Measurements from ENCODE around the gene B3GALT5.
"Not testable (repeated sequence)": the region's sequence is repeated elsewhere in the genome, so short reads cannot be mapped to it uniquely, and the experiment has no call there.

Gene B3GALT5

DNA sequence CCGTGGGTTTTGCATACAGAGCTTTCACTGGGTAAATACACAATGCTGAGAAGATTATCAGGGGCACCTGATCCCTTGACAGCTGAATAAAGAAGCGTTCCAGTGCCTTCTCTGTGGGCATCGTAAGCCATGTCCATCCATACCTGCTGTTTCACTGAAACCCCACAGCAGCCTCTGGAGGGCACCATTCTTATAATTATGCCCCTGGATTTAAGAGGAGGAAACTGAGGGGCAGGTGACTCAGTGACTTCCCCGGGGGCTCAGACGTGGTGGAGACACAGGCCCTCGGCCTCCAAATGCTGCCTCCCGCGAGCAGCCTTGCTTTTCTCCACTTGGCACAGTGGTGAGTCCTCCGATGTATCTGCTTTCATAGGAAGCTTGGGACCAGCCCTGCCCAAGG is 56.7 kb downstream of the B3GALT5 start:
- no peak for DNase-seq

DNA sequence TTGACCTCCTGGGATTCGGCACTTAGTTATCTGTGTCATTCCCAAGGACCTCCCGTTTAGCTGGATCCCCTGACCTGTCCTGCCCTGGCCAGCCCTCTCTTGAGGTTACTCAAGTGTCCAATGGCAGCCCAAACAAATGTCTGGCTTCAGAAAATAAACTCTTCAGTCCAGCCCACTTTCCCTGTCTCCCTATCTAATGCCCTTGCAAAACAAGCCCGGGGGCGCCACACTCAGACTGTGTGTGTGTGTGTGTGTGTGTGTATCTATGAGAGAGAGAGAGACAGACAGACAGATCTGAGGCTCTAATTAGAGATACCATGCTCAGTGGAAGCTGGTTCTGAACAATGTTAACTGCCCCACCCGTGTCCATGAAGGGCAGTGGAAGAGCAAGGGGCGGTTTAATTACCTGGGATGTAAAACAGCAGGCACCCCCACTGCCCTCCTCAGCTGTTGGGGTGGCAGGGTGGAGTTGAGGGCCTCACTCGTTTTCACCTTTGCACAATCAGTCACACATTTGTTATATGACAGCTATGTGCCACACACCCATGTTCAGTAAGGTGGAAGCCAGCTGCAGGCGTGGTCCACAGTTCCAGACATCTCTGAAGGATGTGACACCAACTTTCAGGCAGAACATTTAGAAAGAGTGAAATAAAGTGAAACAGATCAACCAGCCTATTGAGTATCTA is 57.4 kb downstream of the B3GALT5 start:
- no peak for DNase-seq

DNA sequence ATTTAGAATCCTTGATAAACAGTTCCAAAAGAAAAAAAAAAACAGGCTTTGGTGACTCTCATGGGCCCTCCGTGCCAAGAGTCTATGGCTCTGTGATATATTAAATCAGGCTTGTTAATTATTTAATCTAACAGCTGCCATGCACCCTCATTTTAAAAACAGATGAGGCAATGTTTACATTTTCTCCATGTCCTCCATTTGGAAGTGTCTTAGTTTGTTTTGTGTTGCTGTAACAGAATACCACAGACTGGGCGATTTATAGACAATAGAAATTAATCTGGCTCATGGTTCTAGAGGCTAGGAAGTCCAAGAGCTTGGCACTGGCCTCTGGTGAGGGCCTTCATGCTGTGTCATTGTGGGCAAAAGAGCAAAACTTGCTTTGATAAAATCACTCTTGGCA is 58.0 kb downstream of the B3GALT5 start:
- no peak for DNase-seq

DNA sequence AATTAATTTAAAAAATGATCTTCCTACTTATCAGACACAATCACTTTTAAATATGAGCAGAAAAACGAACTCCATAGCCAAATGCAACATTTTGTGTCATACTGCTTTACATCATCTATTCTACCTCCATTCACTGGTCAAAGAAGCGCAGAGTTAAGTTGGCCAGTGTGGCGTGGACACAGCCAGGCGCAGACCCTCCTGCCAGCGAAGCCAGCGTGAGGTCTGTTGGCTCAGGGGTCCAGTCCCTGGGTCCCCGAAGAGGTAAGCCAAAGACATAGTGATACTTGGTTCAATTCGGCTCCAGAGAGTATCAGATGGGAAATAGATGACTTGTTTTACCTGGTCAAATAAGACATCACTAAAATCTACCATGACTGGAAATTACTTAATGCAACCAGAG is 59.2 kb downstream of the B3GALT5 start:
- no peak for DNase-seq

DNA sequence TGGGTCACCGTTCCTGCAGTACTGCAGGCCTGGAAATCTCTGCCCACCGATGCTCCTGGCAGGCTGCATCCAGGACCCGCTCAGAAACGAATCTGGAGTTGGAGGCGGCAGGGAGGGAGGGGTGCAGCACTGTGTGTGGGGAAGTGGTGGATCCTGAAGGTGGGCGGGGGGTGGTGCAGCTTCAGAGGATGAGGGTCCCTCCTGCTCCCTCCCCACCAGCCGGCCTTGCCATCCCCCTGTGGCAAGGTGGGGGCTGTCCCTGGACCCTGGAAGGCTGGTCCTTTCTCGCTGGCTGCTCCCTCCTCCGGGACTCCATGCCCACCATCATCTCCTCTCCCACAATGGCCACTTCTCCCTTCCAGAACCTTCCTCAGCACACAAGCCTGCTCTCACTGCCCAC is 60.4 kb downstream of the B3GALT5 start:
- DNase-seq = no peak

DNA sequence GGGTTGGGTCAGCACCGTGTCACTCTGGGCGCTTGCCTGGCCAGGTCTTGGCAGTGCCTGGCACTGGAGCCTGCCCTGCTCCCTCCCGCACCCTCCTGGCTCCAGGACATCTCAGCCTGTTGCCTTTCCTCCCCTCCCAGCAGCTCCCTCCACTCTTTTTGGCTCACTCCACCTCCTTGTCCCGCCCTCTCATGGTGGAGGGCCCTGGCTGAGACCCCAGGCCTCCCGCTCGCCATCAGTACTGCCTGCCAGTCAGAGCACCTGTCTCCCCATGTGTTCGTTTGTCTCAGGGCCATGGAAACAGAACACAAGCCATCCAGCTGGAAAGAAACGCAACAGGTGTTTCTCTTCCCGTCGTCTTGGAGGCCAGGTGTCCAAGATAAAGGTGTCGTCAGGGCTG is 61.0 kb downstream of the B3GALT5 start:
- no peak for DNase-seq

DNA sequence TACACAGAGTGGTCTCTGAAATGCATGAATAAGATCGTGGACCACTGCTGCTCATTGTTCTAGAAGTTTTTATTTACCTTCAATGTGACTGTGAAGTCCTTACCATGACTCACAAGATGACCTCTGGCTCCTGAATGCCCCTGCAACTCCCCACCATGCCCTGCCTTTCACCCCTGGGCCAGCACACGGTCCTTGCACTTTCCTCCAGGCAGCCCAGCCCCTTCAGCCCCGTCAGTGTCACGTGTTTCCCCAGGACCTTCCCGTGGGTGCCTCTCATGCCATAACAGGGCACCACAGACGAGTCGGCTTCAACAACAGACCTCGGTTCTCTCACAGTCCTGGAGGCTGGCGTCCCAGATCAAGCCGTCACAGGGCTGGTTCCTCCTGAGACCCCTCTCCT is 62.1 kb downstream of the B3GALT5 start:
- DNase-seq = no peak

DNA sequence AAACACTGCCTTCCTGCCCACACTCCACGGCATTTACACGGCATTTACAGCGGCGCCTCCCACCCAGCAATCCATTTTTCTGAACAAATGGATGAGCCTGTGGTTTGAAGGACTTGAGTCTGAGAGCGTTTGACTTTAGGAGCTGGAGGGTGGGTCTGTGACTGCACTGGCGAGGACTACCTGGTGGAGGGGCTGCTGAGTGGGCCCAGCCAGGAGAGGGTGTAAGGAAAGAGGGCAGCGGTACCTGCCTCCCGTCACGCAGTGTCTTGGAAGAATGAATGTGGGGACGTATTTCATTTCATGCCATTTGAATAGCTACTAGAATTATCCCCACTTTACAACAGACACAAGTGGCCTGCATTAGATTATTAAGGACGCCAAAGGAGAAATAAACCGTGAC is 62.9 kb downstream of the B3GALT5 start:
- no peak for DNase-seq

DNA sequence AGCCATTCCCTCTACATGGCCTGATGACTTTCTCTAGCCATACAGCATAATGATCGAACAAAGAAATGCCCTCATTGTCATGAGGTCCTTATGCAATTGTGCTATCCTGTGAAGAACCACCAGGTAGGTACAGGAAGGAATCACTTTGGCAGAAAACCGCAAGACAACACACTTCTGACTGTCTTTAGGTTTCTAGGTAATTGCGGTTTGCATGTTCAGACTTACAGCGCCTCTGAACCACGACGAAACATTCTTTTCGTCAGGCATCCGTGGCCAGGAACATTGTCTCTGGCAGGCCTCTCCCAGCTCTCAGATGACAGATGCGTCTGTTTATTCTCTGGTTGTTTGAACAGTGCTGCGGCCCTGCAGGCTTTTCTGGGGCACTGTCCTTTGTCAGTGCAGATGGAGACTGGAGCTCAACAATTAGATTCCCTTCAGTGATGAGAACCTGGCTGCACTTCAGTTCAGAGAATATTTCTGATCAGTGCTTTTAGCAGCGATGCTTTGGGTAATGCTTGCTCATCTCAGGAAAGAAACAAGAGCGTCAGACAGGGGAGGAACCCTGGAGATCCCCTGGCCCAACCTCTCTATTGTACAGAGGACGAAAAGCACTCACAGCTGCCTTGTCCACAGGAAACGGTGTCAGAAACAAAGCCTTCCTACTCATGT is 63.4 kb downstream of the B3GALT5 start:
- no peak for DNase-seq

DNA sequence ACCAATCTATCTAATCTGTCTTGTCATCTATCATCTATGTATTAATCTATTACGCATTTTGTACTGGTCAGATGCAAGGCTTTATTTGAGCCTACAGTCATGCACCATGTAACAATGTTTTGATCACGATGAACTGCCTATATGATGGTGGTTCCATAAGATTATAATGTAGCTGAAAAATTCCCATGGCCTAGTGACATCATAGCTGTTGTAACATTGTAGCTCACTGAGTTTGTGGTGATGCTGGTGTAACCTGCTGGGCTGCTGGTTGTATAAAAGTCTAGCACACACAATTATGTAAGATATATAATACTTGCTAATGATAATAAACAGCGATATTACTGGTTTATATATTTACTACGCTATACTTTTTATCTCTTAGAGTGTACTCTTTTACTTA is 67.5 kb downstream of the B3GALT5 start:
- no peak for DNase-seq

DNA sequence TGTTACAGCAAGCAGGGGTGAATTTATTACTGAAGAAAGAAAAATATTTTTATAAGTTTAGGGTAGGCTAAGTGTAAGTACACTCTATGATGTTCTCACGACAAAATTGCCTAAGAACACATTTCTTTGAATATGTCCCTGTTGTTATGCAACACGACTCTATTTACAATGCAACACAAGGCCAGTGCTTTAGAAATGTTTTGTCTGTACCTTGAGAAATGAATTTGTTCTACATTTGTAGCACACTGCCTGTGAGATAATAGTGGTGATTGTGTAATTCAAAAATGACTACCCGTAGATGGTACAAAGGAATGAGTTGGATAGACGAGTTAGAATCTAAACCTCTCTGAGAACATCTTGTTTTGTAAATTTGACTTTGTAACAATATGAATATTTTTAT is 68.5 kb downstream of the B3GALT5 start:
- DNase-seq = no peak

DNA sequence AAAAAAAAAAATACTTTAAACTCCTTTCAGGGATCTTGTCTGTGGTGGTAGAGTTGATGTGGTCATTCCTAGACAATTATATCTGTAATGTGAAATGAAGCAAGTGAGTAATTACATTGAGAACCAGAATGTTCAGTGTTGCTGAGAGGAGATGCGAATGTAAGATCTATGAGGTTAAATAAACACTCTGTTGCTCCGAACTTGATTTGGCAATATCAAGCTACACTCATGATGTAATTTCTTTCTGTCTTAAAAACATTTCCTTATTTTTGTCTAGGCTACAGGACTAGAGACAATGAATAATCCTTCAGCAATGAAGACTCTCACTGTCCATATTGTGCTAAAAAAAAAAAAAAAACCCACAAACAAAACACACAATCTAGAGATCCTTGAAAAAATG is 69.1 kb downstream of the B3GALT5 start:
- no peak for DNase-seq

DNA sequence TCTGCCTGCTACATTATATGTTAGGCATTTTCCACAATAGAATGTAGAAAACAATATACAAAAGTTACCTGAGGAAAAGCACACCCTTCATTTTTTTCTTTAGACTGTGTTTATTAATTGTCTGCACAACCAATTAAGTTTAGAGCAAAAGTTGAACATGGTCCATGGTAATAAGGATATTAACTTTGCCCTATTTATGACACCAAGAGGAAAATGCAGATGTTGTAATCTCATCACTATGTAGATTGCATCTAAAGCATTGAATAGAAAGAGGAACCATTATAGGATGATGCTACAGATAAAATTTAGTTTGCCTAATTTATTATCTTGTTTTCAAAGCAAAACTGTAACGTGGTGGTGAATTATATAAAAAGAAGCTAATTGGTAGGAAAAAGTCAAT is 72.5 kb downstream of the B3GALT5 start:
- DNase-seq = no peak

DNA sequence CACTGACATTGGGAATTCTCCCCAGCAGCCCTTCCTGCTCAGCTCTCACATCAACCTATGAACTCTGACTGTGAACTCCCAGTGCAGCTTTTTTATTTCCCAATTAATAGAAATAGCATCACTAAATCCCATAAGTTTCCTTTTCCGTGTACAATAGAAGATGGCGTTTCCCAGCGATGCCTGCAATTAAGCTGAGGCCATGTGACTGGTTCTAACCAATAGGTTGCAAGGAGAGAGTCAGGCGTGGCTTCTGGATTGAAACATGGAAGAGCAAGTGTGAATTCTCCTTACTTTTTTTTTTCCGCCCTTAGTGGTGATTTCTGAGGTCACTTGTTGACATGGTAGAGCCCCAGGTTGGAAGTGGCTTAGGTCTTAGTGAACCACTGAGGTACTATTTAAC is 73.3 kb downstream of the B3GALT5 start:
- no peak for DNase-seq

DNA sequence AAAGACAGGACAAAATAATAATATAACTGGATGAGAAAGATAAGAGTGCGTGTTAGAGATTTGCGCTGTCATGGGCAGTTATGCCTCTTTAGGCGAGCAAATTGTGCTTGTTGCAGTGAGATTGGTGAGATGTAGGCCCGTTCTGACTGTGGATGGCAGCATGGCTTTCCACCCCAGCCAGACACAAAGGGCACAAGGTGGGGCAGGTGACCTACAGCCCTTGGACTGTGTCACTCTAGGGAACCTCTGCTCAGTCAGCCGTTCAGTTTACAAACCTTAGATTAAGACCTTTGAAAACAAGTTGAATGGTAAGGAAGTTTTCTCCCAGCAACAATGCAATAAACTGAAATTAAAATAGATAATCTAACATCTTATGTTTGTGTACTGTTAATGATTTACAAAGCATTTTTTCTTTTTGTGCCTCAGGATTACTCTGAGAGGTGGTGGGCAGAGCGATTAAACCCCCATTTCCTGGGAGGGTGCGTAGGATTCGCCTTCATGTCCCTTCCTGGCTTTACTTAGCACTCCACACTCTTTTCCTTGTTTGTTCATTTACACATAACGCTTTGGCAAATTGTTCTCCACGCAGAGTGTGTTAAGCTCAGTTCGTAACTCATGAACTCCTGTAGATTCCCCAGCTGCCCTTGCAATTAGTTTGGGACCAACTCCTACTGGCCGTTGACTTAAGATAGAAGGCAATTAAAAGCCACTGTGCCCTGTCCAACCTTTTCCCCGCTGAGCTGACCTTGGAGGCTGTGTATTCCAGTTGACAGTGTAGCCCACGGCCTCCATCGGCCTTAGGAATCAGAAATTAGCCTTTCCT is 74.1 kb downstream of the B3GALT5 start:
- no peak for DNase-seq

DNA sequence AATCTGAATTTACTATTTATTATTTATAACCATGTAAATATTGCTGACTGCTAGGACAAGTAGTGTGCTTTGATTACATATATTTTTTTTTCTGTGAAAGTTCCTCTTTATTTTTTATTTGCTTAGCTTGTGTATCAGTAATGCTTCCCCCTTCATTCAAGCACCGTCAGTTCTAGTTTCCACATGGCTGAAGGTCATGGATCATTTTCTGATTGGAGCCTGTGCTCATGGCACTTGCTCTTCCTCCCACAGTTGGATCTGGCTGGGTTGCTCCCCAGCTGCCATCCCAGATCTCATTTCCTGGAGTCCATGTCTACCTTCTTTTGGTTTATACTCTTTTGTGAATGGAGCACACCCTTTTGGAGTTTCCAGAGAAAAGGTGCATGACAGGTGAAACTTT is 75.3 kb downstream of the B3GALT5 start:
- DNase-seq = no peak

DNA sequence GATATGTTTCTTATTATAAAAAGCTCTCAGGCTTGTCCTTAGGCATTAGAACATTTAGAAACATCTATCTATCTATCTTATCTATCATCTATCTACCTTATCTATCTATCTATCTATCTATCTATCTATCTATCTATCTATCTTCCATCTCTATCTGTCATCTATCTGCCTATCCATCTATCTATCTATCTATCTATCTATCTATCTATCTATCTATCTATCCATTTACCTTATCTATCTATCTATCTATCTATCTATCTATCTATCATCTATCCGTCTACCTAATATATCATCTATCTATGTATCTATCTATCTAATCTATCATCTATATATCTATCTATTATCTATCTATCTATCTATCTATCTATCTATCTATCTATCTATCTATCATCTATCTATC is 77.1 kb downstream of the B3GALT5 start:
- DNase-seq = not testable (repeated sequence)

DNA sequence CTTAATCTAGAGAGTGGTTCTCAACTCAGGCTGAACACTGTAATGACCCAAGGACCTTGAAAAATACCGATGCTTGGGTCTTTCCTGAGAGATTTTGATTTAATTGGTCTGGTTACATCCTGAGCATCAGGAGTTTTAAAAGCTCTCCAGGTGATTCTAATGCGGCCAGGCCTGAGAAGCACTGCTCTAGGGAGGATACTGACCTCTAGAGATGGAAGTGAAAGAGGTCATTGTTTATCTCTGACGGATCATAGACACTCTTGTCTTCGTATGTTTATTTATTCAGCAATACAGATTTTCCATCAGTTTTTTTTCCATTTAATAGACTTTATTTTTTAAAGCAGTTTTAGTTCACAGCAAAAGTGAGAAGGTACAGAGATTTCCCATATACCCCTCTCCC is 77.7 kb downstream of the B3GALT5 start:
- DNase-seq = no peak

DNA sequence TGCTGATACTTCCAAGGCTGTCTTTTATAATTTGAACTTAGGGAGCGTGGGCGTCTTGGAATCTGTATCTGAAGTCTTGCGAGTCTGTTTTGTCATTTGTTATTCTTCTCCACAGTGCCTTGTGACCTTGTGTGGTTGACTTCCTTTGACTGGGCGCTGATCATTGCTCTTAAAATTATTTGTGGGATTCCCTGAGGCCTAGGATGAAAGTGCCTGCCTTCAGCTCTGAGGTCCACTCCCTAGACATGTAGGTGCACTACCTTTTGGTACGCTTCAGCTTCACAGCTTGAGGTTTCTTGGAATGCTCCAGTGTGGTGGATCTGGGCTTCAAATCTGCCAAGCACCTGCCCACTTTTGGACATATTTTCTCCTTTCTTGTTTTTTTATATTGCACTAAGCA is 82.0 kb downstream of the B3GALT5 start:
- DNase-seq = no peak

DNA sequence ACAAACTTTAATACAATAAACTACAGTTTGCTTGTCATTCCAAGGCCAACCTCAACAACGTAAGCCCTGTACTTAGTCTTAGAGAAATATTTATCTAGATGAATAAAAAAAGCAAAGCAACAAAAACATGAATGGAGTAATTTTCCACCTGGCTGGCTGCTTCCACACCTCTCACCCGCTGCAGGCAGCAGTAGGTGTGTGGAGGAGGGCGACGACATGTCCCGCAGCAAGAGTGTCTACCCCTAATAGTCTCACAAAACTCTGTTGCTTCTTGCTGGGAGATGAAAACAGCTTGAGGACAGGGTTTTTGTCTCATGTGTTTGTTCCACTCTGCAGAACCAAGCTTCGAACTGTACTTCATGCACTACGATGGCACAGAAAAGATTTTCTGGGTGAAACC is 83.5 kb downstream of the B3GALT5 start:
- DNase-seq = no peak

DNA sequence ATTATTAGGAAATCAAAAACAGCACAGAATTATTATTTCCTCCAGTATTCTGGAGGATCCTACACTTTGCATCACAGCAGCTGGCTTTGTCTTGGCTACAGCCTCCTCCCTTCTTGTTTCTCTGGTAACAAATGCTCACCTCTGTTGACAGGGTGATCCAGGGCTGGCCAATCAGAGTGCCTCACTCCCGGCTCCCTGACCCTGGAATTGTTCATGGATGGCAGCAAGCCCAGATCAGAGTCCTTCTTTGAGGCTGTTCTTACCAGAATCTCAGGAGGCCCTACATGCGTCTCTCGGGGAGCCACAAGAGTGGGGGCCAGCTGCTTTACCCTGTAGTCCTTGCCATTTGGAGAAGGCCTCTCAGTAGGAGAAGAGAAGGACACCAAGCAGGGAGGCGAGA is 83.9 kb downstream of the B3GALT5 start:
- DNase-seq = no peak

DNA sequence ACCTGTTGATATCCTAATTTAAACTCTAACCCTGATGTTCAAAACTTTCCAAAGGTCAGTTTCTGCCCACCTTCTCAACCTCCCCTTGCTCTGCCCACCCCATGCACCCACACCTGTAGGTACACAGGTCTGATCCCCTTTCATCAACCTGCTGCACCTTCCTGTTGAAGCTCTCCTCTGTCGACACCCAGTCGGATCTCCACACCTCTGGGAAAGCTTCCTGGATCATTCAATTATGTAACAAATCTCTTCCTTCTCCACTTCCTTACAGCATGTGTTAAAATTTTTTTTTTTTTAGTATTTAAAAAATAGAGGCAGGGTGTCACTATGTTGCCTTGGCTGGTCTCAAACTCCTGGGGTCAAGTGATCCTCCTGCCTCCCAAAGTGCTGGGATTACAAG is 87.6 kb downstream of the B3GALT5 start:
- DNase-seq = no peak

DNA sequence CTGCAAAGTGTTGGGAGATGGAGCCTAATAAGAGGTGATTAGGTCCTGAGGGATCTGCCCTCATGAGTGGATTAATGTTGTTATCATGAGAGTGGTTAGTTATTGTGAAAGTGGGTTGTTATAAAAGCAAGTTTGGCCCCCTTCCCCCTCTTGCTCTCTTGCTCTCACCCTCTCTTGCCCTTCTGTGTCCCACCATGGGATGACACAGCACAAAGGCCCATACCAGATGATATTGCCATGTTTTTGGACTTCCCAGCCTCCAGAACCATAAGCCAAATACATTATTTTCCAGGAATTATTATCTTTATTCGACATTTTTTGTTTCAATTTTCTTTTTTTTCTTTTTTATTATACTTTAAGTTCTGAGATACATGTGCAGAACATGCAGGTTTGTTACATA is 90.8 kb downstream of the B3GALT5 start:
- no peak for DNase-seq

DNA sequence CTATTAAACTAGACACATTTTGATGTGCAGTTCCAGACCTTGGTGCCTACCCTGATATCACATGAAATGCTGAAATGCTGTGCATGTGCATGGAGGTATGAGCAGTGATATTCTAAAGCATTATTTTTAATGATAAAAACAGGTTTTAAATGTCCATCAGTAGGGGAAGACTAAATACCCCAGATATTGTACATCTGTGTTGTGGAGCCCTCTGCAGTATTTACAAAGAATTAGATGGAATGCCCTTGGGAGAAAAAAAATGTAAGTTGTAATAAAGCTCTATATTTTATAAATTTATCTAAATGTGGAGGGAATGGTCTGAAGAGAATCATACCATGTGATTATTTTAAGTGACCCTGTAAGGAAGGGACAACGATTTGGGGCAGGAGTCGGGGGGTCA is 93.1 kb downstream of the B3GALT5 start:
- no peak for DNase-seq

Measured in activated CD4-positive, alpha-beta T cell treated with anti-CD3 and anti-CD28 coated beads, Interleukin-2, amount 50 U/mL, for 4 hours (primary cell).